HCT116 (cell line): ENCODE data around the gene FNDC11. TPM values are rescaled to one million over a fixed set of nuclear protein-coding genes. Genes with fewer than 3 reads are reported as not detected.
A peak's percentile ranks its signal among the peaks of the same experiment; 100 is the strongest.

ENCODE experiments used
- ATAC-seq: fragments of 200-7000 bp; cut with Tn5 transposase; 2 replicates; pipeline ENCODE4 v1.9.1; 2020; ENCODE audit warnings: mild to moderate bottlenecking, moderate library complexity
- BruUV-seq: library from RNA; stranded (reverse); fragments of 400-500 nt; replicated peaks from 2 replicates; lab custom pipeline; 2021; lab: Mats Ljungman, UMichigan
- CTCF ChIA-PET: fragments of 300-600 bp; sonication (Branson Sonifier 250); formaldehyde crosslinking; loops from one replicate; lab custom pipeline; 2021; ENCODE audit warnings: antibody characterized with exemption; lab: Charles Lee
- POLR2A ChIA-PET: fragments of 300-600, 350-600 bp; sonication (Branson Sonifier 250); formaldehyde crosslinking; loops from one replicate; lab custom pipeline; 2021; ENCODE audit warnings: antibody characterized with exemption; lab: Charles Lee
- RAD21 ChIA-PET, 2 experiments: fragments of 300-600 bp; sonication (Branson Sonifier 250); formaldehyde crosslinking; loops; one replicate each; lab custom pipeline; 2023; ENCODE audit warnings: low total read pairs in 2 of 2; ENCODE audit not compliant: uncharacterized antibody in 2 of 2, unreplicated experiment in 2 of 2, low non-redundant PET in 1 of 2; lab: Charles Lee
- DNase-seq: peaks from one replicate; pipeline ENCODE4 v3.0.0-alpha.2; 2010; ENCODE audit warnings: low read depth, low spot score
- H2AFZ ChIP-seq: fragments of 200-600 bp; shearing (Covaris generic), sonication (generic); 2 replicates; pipeline ENCODE4 v1.6.1; 2017; ENCODE audit warnings: low read depth, mixed run types, mixed read lengths, antibody characterized with exemption, low read length; ENCODE audit not compliant: poor library complexity, severe bottlenecking
- H3K27ac ChIP-seq: 2 replicates; pipeline ENCODE4 v1.5.1; 2012; ENCODE audit warnings: low read depth, low read length
- H3K27me3 ChIP-seq: fragments of 200-600 bp; sonication (generic); 2 replicates; pipeline ENCODE4 v1.6.1; 2016; ENCODE audit warnings: mixed run types, low read length, mixed read lengths; ENCODE audit not compliant: insufficient read depth
- H3K36me3 ChIP-seq, 2 experiments: fragments of 200-500 bp in 1 of 2; fragments of 200-600 bp in 1 of 2; sonication (Bioruptor generic) in 1 of 2; sonication (generic) in 1 of 2; 2 replicates each; pipeline versions ENCODE4 v1.5.1 to v1.6.1; 2014 to 2016; ENCODE audit warnings: low read length in 2 of 2, inconsistent platforms in 1 of 2, mixed read lengths in 1 of 2, mixed run types in 1 of 2; ENCODE audit not compliant: insufficient read depth in 2 of 2, control insufficient read depth in 1 of 2
- H3K4me1 ChIP-seq, 2 experiments: fragments of 200-600 bp in 1 of 2; sonication (generic) in 1 of 2; 2 replicates each; pipeline versions ENCODE4 v1.5.1 to v1.6.1; 2012 to 2017; ENCODE audit warnings: low read length in 2 of 2, inconsistent platforms in 1 of 2, mild to moderate bottlenecking in 1 of 2, mixed read lengths in 1 of 2, mixed run types in 1 of 2, moderate library complexity in 1 of 2; ENCODE audit not compliant: insufficient read depth in 2 of 2, control insufficient read depth in 1 of 2
- H3K4me2 ChIP-seq: fragments of 200-600 bp; sonication (generic); 2 replicates; pipeline ENCODE4 v1.6.1; 2017; ENCODE audit warnings: mixed run types, low read length, mixed read lengths
- H3K4me3 ChIP-seq, 2 experiments: fragments of 200-600 bp in 1 of 2; sonication (generic) in 1 of 2; replicated peaks in 1 of 2; 2 replicates each; pipeline ENCODE4 v1.5.1; 2011 to 2016; ENCODE audit warnings: low read length in 2 of 2, control low read depth in 1 of 2, low read depth in 1 of 2, mild to moderate bottlenecking in 1 of 2, mixed read lengths in 1 of 2, mixed run types in 1 of 2
- H3K79me2 ChIP-seq: fragments of 200-600 bp; sonication (generic); 2 replicates; pipeline ENCODE4 v1.6.1; 2017; ENCODE audit warnings: mild to moderate bottlenecking, mixed run types, low read length, moderate library complexity, mixed read lengths; ENCODE audit not compliant: insufficient read depth
- H3K9ac ChIP-seq: fragments of 200-600 bp; sonication (generic); 2 replicates; pipeline ENCODE4 v1.6.1; 2016; ENCODE audit warnings: low read length, mixed read lengths
- H3K9me2 ChIP-seq: fragments of 200-600 bp; sonication (generic), shearing (Covaris generic); 2 replicates; pipeline ENCODE4 v1.6.1; 2017; ENCODE audit warnings: mixed run types, mild to moderate bottlenecking, moderate library complexity; ENCODE audit not compliant: insufficient read depth
- H3K9me3 ChIP-seq, 2 experiments: fragments of 200-500 bp in 1 of 2; fragments of 200-600 bp in 1 of 2; sonication (Bioruptor generic) in 1 of 2; sonication (generic) in 1 of 2; 2 replicates each; pipeline ENCODE4 v1.6.1; 2014 to 2017; ENCODE audit warnings: low read length in 2 of 2, mixed read lengths in 2 of 2, inconsistent platforms in 1 of 2, low read depth in 1 of 2, mild to moderate bottlenecking in 1 of 2, mixed run types in 1 of 2, moderate library complexity in 1 of 2; ENCODE audit not compliant: control insufficient read depth in 1 of 2, insufficient read depth in 1 of 2
- H4K20me1 ChIP-seq: fragments of 200-600 bp; sonication (generic), shearing (Covaris generic); 2 replicates; pipeline ENCODE4 v1.6.1; 2017; ENCODE audit warnings: mixed run types, mild to moderate bottlenecking, moderate library complexity; ENCODE audit not compliant: insufficient read depth
- CBX3 ChIP-seq: IDR thresholded peaks from 2 replicates; pipeline ENCODE4 v1.6.1; 2012; ENCODE audit warnings: low read depth
- CEBPB ChIP-seq: IDR thresholded peaks from 2 replicates; pipeline ENCODE4 v1.6.1; 2012; ENCODE audit warnings: low read depth
- EGR1 ChIP-seq: IDR thresholded peaks from 2 replicates; pipeline ENCODE4 v1.6.1; 2012; ENCODE audit warnings: low read depth
- ELF1 ChIP-seq: IDR thresholded peaks from 2 replicates; pipeline ENCODE4 v1.6.1; 2012; ENCODE audit warnings: low read depth, borderline replicate concordance
- EZH2 ChIP-seq: fragments of 200-600 bp; sonication (generic); IDR thresholded peaks from 2 replicates; pipeline ENCODE4 v1.6.1; 2017; ENCODE audit warnings: antibody characterized with exemption, mixed run types
- EZH2phosphoT487 ChIP-seq: fragments of 200-600 bp; IDR thresholded peaks from 2 replicates; pipeline ENCODE4 v1.6.1; 2018; ENCODE audit warnings: antibody characterized with exemption, borderline replicate concordance
- FOSL1 ChIP-seq: IDR thresholded peaks from 2 replicates; pipeline ENCODE4 v1.6.1; 2012; ENCODE audit warnings: low read depth
- JUND ChIP-seq: IDR thresholded peaks from 2 replicates; pipeline ENCODE4 v1.6.1; 2012
- POLR2A ChIP-seq: IDR thresholded peaks from 2 replicates; pipeline ENCODE4 v1.7.0; 2011; ENCODE audit warnings: borderline replicate concordance; ENCODE audit not compliant: insufficient read depth, insufficient read length; ENCODE audit errors: extremely low read depth
- SP1 ChIP-seq: IDR thresholded peaks from 2 replicates; pipeline ENCODE4 v1.6.1; 2012; ENCODE audit warnings: low read depth
- SRF ChIP-seq: IDR thresholded peaks from 2 replicates; pipeline ENCODE4 v1.6.1; 2012; ENCODE audit warnings: low read depth
- TCF7L2 ChIP-seq: IDR thresholded peaks from 2 replicates; pipeline ENCODE4 v1.7.0; 2011; ENCODE audit warnings: borderline replicate concordance, inconsistent platforms; ENCODE audit not compliant: insufficient read depth, insufficient read length; ENCODE audit errors: extremely low read depth
- YY1 ChIP-seq: IDR thresholded peaks from 2 replicates; pipeline ENCODE4 v1.6.1; 2011; ENCODE audit warnings: low read length, low read depth, moderate library complexity, mild to moderate bottlenecking; ENCODE audit not compliant: insufficient replicate concordance; ENCODE audit errors: extremely low read depth
- ZFX ChIP-seq: fragments of 450-650 bp; IDR thresholded peaks from 2 replicates; pipeline ENCODE4 v1.6.1; 2017
- ZNF274 ChIP-seq: fragments of 200-500 bp; sonication (Bioruptor generic); IDR thresholded peaks from 2 replicates; pipeline ENCODE4 v1.6.1; 2014; ENCODE audit warnings: mild to moderate bottlenecking, low read depth, low read length, inconsistent platforms
- intact Hi-C: fragments of 100-400 bp; cut with micrococcal nuclease; formaldehyde crosslinking; loops from 2 replicates; pipeline ENCODE4 v1.10.0; 2022
- total RNA-seq: library from RNA; stranded (reverse); gene quantifications from one replicate; pipeline ENCODE4 v1.2.1, GENCODE V29; 2021; ENCODE audit not compliant: unreplicated experiment
- TF ChIP-seq, protein P1 (sequence below): IDR thresholded peaks from 2 replicates; pipeline ENCODE4 v1.6.1; 2012; ENCODE audit warnings: low read depth
- TF ChIP-seq, protein P2 (sequence below): IDR thresholded peaks from 2 replicates; pipeline ENCODE4 v1.6.1; 2011; ENCODE audit warnings: mild to moderate bottlenecking, low read length, moderate library complexity; ENCODE audit not compliant: insufficient replicate concordance; ENCODE audit errors: extremely low read depth
- TF ChIP-seq, protein P3 (sequence below): IDR thresholded peaks from 2 replicates; pipeline ENCODE4 v1.6.1; 2012
- TF ChIP-seq, protein P4 (sequence below), 3 experiments: fragments of 200-600 bp in 1 of 3; sonication (generic) in 1 of 3; IDR thresholded peaks in 2 of 3; conservative IDR thresholded peaks in 1 of 3; 2 replicates each; pipeline ENCODE4 v1.5.1; 2012 to 2017; ENCODE audit warnings: low read depth in 2 of 3, low read length in 2 of 3, antibody characterized with exemption in 1 of 3, borderline replicate concordance in 1 of 3, control low read depth in 1 of 3, mild to moderate bottlenecking in 1 of 3, mixed read lengths in 1 of 3, mixed run types in 1 of 3, moderate library complexity in 1 of 3; ENCODE audit not compliant: insufficient read depth in 1 of 3

FNDC11 gene
- total RNA-seq, 1 experiment from 2014 or later, result 5.5 TPM

DNA sequence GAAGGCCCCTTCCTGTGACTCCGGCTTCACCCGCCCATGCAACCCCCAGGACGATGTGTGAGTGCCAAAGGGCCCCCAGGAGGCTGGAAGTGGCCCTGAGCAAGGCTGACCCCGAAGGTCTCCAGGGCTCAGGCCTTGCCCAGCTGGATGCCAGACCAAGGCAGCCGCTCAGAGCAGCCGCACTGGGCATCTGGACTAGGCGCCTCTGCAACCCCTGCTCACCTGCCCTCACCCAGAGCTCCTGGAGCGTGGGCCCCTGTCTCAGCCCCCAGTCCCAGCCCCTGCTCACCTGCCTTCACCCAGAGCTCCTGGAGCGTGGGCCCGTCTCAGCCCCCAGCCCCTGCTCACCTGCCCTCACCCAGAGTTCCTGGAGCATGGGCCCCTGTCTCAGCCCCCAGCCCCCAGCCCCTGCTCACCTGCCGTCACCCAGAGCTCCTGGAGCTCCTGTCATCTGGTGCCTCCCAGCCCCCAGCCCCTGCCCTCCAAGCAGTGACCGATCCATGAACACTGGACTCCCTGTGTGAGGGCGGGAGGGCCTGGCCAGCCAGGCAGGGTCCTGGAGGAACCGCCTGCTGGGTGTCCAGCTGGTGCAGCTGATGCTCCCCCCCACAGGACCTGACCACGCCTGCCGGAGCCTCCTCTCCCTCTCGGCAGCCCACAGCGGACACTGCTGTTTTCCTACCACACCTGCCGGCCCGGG, 7.6 kb upstream of the FNDC11 start:
- Histone ChIP-seq H4K20me1 (no peaks in the 10 kb centered on the region), H3K79me2 (no peaks in the 10 kb centered on the region), H3K9me2 (no peaks in the 10 kb centered on the region), H3K27ac (no peak overlapping the region), H2AFZ (no peak overlapping the region), H3K4me3 (no peak overlapping the region), H3K36me3 (no peaks in the 10 kb centered on the region), H3K4me1 (peaks cover 34 to 59% of the 10 kb centered on the region in 2 experiments), H3K4me2 (no peak overlapping the region), H3K9me3 (no peaks in the 10 kb centered on the region), H3K9ac (peak overlapping the region; percentile 37; the same call in 1 of the 2 replicates), H3K27me3 (no peaks in the 10 kb centered on the region)
- RAD21 ChIA-PET, result no interaction called here
- intact Hi-C loops, result no loop called here
- POLR2A ChIA-PET, result no interaction called here
- no peak for DNase-seq
- CTCF ChIA-PET, result interaction anchor here (1.7 kb wide), 1 partner anchor 9 kb away, joined by 7 read pairs; the partner anchor contains the start of gene PTK6
- BruUV-seq, result no TSS peak
- no peak for ATAC-seq
- TF ChIP-seq TCF7L2 (no peak), EZH2 (no peak), FOSL1 (no peak), YY1 (no peak), SRF (no peak), ELF1 (no peak), CEBPB (no peak), SP1 (no peak), JUND (no peak), ZNF274 (no peak), EGR1 (no peak), ZFX (no peak), EZH2phosphoT487 (no peak), CBX3 (no peak), POLR2A (no peak)
- TF ChIP-seq, protein P1, sequence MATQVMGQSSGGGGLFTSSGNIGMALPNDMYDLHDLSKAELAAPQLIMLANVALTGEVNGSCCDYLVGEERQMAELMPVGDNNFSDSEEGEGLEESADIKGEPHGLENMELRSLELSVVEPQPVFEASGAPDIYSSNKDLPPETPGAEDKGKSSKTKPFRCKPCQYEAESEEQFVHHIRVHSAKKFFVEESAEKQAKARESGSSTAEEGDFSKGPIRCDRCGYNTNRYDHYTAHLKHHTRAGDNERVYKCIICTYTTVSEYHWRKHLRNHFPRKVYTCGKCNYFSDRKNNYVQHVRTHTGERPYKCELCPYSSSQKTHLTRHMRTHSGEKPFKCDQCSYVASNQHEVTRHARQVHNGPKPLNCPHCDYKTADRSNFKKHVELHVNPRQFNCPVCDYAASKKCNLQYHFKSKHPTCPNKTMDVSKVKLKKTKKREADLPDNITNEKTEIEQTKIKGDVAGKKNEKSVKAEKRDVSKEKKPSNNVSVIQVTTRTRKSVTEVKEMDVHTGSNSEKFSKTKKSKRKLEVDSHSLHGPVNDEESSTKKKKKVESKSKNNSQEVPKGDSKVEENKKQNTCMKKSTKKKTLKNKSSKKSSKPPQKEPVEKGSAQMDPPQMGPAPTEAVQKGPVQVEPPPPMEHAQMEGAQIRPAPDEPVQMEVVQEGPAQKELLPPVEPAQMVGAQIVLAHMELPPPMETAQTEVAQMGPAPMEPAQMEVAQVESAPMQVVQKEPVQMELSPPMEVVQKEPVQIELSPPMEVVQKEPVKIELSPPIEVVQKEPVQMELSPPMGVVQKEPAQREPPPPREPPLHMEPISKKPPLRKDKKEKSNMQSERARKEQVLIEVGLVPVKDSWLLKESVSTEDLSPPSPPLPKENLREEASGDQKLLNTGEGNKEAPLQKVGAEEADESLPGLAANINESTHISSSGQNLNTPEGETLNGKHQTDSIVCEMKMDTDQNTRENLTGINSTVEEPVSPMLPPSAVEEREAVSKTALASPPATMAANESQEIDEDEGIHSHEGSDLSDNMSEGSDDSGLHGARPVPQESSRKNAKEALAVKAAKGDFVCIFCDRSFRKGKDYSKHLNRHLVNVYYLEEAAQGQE, result no peak
- TF ChIP-seq, protein P2, sequence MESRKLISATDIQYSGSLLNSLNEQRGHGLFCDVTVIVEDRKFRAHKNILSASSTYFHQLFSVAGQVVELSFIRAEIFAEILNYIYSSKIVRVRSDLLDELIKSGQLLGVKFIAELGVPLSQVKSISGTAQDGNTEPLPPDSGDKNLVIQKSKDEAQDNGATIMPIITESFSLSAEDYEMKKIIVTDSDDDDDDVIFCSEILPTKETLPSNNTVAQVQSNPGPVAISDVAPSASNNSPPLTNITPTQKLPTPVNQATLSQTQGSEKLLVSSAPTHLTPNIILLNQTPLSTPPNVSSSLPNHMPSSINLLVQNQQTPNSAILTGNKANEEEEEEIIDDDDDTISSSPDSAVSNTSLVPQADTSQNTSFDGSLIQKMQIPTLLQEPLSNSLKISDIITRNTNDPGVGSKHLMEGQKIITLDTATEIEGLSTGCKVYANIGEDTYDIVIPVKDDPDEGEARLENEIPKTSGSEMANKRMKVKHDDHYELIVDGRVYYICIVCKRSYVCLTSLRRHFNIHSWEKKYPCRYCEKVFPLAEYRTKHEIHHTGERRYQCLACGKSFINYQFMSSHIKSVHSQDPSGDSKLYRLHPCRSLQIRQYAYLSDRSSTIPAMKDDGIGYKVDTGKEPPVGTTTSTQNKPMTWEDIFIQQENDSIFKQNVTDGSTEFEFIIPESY, result no peak
- TF ChIP-seq, protein P3, sequence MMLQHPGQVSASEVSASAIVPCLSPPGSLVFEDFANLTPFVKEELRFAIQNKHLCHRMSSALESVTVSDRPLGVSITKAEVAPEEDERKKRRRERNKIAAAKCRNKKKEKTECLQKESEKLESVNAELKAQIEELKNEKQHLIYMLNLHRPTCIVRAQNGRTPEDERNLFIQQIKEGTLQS, result no peak
- TF ChIP-seq, protein P4, sequence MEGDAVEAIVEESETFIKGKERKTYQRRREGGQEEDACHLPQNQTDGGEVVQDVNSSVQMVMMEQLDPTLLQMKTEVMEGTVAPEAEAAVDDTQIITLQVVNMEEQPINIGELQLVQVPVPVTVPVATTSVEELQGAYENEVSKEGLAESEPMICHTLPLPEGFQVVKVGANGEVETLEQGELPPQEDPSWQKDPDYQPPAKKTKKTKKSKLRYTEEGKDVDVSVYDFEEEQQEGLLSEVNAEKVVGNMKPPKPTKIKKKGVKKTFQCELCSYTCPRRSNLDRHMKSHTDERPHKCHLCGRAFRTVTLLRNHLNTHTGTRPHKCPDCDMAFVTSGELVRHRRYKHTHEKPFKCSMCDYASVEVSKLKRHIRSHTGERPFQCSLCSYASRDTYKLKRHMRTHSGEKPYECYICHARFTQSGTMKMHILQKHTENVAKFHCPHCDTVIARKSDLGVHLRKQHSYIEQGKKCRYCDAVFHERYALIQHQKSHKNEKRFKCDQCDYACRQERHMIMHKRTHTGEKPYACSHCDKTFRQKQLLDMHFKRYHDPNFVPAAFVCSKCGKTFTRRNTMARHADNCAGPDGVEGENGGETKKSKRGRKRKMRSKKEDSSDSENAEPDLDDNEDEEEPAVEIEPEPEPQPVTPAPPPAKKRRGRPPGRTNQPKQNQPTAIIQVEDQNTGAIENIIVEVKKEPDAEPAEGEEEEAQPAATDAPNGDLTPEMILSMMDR (IDR thresholded peaks at IDR 0.05 in 2 of 3, conservative IDR thresholded peaks at IDR 0.05 in 1 of 3; ENCODE audit: borderline replicate concordance in 1 of 3, insufficient read depth in 1 of 3, low read depth in 2 of 3, low read length in 2 of 3), result no peak
